Measurements from ENCODE around the gene GALNS.

DNA sequence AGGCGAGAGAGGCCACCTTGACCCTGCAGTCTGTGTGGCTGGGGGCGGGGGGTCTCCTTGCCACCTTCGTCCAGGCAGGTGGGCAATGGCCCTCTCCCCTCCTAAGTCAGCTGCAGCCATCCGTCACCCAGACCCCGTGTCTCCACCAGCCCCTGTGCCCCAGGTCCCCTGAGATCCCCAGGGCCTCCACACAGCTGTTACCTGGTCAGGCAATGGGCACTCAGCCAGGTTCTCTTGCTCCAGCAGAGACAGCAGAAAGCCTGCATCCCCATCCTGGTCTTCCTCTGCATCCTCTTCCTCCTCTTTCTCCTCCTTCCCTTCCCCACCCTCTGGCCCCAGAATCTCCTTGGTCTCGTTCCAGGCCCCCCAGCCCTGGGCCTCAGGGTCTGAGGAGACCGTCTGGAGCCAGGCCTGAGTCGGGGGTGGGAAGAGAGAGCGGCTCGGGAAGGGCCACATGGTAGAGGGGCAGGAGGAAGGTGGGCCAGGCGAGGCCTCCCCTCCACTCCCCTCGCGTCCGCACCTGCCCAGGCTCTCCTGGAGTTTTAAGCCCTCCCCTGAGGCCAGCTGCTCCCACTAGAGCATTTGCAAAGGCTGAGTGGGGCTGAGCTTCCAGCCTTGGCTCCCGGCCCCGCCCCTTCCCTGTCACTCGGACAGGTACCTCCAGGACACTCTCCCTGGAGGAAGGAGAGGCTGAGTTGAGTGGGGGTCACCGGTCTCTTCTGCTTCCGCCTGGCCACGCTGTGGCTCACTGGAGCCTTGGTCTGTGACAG lies 9.6 kb upstream of the GALNS start, which contains the start of gene PABPN1L:
- TF ChIP-seq, protein P1, sequence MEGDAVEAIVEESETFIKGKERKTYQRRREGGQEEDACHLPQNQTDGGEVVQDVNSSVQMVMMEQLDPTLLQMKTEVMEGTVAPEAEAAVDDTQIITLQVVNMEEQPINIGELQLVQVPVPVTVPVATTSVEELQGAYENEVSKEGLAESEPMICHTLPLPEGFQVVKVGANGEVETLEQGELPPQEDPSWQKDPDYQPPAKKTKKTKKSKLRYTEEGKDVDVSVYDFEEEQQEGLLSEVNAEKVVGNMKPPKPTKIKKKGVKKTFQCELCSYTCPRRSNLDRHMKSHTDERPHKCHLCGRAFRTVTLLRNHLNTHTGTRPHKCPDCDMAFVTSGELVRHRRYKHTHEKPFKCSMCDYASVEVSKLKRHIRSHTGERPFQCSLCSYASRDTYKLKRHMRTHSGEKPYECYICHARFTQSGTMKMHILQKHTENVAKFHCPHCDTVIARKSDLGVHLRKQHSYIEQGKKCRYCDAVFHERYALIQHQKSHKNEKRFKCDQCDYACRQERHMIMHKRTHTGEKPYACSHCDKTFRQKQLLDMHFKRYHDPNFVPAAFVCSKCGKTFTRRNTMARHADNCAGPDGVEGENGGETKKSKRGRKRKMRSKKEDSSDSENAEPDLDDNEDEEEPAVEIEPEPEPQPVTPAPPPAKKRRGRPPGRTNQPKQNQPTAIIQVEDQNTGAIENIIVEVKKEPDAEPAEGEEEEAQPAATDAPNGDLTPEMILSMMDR (IDR thresholded peaks at IDR 0.05) = no peak
- no peak for TF ChIP-seq POLR2A (IDR thresholded peaks at IDR 0.05)
